GM19240 (cell line): Measurements from ENCODE around the gene ANKMY1.
"Not testable (repeated sequence)": the region's sequence is repeated elsewhere in the genome, so short reads cannot be mapped to it uniquely, and the experiment has no call there.

ENCODE experiments used
- DNase-seq: peaks from one replicate; pipeline ENCODE4 v3.0.0; 2011; ENCODE audit warnings: low spot score; ENCODE audit not compliant: insufficient read length

The ANKMY1 gene

DNA sequence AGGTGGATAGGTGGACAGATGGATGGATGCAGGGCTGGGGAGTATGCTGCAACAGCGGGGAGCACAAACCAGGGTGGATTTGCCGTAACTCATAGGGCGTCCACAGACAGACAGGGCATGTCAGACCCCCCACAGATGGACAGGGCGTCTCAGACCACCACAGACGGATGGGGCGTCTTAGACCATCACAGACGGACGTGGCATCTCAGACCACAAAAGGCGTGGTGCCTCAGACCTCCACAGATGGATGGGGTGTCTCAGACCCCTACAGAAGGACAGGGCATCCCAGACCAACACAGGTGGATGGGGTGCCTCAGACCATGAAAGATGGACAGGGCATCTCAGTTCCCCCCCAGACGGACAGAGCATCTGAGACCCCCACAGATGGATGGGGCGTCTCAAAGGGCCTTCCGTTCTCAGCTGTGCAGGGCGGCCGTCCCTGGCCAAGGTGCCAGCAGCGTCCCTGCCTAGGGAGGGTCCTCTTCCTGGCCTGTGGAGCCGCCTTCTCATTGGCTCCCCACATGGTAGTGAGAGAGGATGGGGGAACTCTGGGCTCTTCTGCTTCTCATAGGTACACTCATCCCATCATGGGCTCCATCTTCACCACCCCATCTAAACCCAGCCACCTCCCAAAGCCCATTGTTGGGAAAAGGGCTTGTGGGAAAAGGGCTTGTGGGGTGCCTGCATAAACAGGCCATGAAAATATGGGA, 2.1 kb downstream of the ANKMY1 start:
- DNase-seq: no peak

DNA sequence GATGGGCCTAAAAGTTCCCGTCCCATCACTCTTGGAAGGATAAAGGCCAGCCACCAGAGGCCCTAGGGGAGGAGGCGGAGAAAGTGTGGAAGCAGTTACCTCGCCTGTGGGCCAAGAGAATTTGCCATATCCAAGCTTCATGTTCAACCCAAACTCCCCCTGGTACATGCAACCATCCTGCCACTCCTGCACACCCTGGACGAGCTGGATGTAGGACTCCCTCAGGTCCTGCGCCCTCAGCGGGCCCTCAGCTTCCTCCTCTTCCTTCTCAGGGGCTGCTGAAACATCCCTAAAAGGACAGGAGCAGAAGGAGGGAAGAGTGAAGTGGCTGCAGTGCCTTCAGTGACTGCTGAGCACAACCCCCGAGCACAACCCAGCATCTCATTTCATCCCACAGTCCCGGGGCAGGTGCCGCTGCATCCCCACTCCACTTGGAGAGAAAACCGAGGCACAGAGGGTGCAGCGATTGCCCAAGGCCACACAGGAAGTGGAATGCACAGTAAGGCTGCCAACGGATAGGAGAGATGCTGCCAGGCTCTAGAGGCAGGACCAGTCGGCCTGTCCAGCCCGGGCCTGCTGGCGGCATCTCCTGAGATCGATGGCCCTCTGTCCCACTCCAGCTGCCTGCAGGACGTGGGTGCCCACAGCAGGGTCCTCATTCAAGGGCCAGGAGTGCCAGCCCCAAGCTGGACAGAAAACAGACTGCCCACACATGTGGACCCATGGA, 2.9 kb downstream of the ANKMY1 start:
- no peak for DNase-seq

DNA sequence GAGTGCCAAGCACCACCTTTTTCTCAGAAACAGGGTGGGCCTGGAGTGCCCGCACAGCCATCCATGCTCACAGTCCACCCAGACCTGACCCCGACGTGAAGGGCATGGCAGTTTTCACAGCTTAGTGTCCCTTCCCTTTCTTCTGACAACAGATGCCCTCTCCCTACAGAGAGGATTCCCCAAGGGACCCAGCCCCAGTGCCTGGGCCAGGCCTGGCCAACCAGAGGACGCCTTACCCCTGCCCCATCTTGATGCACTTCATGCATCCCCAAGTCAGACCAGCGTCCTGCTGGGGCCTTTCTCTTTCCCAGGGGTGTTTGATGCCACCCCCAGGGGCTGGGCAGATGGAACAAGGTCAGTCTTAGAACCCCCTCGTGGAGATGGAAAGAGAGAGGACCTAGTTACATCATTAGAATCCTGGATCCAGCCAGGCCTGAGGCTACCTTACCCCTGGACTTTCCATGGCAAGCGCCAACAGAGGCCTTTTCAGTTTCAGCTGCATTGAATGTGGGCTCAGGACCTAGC, 3.8 kb downstream of the ANKMY1 start:
- no peak for DNase-seq

DNA sequence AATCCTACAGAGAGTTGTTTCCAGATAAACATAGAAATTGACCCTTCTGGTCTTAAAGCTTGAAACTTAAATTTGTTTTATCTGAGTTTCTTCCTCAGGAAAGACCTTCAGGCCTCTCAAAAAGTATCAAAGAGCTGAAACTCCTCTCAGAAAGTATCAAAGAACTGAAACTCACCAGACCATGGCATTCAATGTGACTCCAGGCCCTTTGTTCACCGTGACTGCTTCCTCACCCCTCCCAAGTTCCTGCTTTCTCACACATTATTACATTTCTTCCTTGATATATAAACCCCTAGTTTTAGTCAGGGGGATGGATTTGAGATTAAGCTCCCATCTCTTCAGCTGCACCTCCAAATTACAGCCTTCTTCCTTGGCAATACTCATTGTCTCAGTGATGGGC, 6.0 kb downstream of the ANKMY1 start:
- DNase-seq: no peak

DNA sequence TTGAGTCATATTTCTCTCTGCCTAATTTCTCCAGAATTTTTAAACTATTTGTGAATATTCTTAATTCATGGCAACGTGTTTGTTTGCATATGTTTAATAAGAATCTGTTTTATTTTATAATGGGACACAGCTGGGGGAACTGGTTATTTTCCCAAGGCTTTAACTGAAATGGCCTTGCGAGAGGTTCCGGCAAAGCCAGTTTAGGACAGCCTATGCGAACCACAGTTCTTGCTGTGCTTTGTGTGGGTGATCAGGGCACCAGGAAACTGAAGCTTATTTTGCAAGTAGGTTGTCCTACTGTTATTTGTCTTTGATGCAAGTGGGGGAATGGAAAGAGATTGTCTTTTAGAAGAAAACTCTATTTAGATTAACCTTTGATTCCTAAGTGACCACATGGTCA, 6.5 kb downstream of the ANKMY1 start:
- no peak for DNase-seq

DNA sequence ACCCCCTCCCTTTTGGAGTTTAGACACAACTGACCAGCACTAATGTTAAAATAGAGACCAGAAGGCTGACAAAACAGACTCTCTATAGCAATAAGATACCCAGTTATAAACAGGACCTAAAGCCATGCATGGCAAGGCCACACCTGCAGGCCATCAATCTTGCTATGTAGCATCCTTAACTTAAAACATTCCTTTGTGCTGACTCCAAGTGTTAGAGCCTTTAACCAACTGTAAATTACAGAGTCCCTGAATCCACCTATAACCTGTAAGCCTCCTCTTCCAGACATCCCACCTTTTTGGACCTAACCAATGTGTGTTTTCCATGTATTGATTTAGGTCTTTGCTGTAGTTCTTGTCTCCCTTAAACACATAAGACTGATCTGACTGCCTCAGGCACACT, 17.9 kb downstream of the ANKMY1 start:
- DNase-seq: no peak

DNA sequence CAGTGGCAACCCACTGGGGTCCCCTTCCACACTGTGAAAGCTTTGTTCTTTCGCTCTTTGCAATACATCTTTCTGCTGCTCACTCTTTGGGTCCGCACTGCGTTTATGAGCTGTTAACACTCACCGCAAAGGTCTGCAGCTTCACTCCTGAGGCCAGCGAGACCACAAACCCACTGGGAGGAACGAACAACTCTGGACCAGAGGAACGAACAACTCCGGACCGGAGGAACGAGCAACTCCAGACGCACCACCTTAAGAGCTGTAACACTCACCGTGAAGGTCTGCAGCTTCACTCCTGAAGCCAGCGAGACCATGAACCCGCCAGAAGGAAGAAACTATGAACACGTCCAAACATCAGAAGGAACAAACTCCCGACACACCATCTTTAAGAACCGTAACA, 18.7 kb downstream of the ANKMY1 start:
- DNase-seq: not testable (repeated sequence)

DNA sequence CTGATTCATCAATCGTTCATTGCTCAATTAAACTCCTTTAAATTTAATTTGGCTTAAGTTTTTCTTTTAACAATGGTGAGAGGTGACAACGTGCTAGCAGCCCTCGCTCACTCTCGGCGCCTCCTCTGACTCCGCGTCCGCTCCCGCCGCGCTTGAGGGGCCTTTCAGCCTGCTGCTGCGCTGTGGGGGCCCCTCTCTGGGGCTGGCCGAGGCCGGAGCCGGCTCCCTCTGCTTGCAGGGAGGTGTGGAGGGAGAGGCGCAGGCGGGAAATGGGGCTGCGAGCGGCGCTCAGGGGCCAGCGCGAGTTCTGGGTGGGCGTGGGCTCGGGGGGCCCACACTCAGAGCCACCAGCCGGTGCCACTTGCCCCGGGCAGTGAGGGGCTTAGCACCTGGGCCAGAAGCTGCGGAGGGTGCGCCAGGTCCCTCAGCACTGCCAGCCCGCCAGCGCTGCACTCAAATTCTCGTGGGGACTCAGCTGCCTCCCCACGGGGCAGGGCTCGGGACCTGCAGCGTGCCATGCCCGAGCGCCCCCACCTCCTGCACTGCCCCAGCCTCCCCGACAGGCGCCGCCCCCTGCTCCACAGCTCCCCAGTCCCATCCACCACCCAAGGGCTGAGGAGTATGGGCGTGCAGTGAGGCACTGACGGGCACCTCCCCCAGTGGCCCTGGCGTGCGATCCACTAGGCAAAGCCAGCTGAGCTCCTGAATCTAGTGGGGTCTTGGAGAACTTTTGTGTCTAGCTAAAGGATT, 19.6 kb downstream of the ANKMY1 start:
- no peak for DNase-seq

DNA sequence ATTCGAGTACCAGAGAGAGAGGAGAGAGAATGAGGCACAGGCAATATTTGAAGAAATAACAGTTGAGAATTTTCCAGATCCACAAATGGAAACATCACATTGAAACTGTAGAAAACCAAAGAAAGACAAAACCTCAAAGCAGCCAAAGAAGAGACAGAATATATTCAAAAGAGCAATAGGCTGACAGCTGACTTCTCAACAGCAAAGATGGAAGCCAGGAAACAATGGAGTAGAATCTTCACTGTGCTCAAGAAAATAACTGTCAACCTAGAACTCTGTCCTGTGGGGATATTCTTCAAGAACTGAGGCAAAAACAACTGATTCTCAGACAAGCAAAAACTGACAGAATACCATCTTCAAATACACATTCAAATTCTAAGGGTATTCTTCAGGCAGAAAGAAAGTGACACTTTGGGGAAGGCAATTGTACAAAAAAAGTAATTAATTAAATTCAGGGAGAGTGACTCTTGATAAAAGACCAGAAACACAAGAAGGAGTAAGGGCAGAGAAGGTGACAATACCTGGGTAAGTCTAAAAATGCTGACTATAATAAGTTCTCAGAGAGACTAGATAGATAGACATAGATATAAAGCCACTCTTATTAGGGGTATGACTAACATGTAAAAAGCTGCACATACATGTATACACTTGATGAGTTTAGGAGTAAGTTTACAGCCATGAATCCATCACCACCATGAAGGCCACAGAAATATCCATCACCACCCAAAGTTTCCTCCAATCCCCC, 25.6 kb downstream of the ANKMY1 start:
- no peak for DNase-seq

DNA sequence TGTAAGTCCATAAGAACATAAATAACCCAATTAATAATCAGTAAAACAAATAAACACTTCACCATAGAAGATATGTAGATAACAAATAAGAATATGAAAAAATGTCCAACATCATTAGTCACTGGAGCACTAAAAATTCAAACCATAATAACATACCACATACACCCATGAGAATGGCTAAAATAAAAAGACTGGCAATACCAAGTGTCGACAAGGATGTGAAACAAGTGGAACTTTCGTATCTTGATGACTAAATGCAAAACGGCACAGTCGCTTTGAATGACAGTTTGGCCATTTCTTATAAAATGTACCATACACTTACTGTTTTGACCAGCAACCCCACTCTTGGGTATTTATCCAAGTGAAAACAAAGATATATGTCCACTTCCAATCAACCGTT, 26.8 kb downstream of the ANKMY1 start:
- DNase-seq: no peak

DNA sequence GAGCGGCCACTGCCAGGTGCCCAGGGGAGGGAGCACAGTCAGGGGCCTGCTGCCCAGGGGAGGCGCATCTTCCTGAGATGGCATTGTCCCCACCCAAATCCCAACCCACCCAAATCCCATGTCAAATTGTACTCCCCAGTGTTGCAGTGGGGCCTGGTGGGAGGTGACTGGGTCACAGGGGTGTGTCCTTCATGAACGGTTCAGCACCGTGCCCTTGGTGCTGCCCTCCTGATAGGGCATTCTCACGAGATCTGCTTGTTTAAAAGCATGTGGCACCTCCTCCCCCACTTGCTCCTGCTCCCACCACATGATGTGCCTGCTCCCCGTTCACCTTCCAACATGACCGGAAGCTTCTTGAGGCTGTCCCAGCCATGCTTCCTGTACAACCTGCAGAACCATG, 27.6 kb downstream of the ANKMY1 start:
- DNase-seq: no peak

DNA sequence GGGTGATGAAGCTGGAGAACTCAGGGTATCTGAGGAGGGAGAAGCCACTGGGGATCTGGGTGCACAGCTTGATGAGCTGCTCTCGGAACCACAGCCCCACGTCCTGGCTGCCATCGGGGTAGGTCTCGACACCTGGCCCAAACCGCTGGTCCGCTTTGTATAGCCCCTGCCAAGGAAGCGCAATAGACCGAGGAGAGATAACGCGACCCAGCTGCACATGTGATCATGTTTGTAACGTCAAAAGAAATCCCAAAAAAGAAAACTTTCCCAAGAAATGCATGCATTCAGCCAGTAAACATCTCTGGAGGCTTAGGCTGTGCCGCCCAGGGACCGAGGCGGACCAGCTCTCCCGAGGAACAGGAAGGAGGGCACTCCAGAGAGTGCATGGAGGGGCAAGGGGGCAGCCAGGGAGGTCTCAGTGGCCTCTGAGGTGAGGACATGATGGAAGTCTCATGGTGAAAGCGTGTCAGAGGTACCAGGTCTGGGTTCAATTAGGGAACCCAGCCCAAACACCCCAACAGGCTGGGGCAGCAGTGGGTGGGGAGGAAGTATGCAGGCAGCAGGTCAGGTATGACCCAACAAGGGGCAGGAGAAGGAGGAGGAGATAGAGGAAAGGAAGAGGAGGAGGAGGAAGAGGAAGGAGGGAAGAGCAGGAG, 28.3 kb downstream of the ANKMY1 start:
- no peak for DNase-seq

DNA sequence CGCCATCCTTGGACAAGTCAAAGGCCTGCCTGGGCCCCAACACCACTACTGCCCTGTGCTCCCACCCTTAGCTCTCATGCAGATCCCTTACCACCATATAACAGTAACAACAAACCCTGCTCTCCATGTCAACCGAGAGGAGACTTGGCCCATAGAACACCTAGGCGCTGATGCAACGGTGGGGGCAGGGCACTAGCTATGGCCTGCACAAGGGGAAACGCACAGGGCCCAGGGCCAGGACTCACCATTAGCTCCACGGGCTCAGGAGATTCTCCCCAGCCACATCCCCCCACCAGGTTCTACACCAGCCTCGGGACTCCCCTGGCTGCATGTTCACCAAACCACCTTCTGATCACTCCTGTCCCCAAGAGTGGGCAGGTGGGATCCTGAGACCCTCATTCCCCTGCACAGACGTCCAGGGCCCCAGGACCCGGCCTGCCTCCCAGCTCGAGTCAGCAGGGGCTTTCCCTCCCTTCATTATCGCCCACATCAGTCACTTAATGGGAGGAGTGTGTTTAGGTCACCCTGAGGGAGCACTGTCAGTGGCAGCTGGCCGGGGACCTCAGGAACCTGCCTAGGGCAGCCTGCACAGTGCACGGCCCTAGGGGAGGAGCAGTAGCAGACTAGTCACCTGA, 29.3 kb downstream of the ANKMY1 start:
- no peak for DNase-seq

DNA sequence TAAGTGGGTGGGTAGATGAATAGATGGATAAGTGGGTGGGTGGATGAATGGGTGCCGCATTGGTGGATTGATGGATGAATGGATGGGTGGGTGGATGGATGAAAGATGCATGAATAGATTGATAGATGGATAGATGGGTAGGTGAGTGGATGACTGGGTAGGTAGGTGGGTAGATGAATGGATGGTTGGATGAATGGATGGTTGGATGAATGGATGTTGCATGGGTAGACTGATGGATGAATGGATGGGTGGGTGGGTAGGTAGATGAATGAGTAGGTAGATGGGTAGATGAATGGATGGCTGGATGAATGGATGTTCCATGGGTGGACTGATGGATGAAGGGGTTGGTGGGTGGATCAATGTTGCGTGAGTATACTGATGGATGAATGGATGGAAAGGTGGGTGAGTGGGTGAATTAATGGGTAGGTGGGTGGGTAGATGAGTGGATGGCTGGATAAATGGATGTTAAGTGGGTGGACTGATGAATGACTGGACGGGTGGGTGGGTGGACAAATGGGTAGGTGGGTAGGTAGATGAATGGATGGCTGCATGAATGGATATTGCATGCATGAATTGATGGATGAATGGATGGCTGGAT, 30.5 kb downstream of the ANKMY1 start:
- DNase-seq: no peak

DNA sequence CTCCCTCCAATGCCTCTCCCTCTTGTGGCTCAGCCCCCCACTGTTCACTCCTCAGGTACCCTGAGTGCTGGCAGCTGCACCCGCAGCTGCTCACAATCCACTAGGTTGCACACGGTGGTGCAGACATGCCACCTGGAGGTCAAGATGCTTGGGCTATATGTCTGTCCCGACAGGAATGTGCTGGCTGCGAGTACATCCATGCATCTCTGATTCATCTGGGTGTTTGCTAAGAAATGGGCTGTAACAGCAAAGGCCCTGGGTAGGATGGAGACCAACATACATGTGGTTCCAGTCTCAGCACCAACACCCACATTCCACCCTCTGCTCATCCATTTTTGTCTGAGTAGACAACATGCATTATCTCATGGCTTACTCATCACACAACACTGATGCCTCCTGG, 31.3 kb downstream of the ANKMY1 start:
- no peak for DNase-seq

DNA sequence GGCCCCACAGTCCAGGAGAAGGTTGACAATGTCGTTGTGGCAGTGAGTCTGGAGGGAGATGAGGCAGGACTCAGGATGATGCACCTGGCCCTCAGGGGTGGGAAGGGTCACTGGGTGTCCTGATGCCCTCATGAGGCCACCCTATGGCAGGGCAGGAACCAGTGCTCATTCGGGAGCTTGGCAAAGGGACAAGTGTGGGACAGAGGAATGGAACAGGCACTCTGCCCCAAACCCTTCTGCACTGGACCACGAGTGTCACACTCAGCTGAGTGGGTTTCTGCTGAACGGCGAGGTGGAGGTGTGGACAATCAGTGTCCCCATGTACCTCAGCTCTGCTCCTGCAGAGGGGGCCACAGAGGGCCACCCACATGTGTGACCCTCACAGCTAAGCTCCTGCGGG, 32.0 kb downstream of the ANKMY1 start:
- no peak for DNase-seq

DNA sequence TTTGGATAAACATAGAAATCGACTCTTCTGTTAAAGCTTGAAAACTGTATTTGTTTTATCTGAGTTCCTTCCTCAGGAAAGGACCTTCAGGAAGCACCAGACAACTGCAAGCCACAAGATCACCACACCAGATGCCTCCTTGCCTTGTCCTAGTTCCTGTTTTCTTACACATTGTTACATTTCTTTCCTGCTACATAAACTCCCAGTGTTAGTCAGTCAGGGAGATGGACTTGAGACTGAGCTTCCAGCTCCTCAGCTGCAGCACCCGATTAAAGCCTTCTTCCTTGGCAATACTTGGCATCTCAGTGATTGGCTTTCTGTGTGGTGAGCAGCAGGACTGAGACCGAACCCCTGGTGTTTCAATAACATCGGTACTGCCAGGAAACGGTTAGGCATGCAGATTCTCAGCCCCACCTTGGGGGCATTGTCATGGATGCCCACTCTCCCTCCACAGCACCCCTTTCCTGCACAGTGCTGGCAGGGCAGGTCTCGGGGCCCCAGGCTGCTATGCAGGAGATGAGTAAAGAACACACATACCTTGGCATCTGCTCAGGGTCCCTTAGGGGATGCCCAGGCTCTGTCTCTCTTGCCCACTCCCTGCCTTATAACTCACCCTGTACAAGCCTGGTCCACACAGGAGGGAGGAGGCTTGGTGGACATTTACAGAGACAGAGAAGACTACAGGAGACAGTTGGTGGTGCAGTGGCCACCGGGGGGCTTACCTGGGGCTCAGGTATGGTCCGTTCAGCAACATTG, 32.6 kb downstream of the ANKMY1 start:
- DNase-seq: no peak

DNA sequence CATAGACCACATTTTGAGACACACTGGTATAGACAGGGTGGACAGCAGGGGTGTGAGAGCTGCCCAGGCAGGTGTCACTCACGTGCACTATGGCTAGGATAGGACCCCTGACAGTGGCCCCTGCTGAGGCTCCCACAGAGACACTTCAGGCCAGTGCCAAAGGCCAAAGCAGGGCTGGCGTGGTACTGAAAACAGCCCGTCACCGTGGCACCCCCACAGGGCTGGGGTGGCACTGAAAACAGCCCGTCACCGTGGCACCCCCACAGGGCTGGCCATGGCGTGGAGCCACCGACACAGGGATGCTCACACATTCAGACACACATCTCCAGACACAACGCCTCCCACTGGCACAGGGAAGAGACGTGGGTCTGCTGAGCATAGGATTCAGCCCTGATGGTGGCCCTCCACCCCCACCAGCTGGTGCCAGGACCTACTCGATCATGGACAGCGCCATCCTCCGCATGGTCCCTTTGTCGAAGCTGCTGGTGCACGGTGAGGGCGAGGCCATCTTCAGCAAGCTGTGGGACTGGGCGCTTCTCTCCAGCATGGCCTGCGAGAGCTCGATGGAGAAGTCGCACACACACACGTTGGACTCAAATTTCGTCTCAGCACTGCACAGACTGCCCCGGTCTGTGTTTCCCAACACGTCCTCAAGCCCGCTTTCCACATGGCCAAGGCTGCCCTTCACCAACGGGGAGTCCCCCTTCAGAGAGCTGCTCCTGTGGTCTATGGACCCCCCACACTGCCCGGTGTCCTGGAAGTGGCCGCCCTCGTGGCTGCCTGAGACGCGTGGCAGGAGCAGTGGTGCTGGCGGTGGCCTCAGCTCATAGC, 34.1 kb downstream of the ANKMY1 start:
- DNase-seq: no peak

DNA sequence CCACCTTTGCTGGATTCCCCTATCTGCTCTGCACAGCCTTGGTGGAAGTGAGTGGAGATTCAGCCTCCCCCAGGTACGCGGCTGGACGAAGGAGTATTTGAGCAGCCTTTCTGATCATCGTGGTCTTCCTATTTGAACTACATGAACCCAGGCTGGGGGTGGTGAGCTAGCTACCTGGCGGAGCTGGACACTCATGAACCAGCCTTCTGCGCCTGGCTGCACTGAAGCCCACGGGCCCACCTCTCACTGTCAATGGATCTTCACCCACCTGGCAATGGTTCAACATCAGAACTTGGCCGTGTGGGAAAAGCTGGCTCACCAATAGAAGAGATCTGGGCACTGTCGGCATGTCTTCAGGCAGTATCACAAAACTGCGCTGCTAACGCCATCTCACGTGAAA, 35.4 kb downstream of the ANKMY1 start:
- DNase-seq: no peak
